Stimulated activated CD8-positive, alpha-beta memory T cell treated with anti-CD3 and anti-CD28 coated beads, Interleukin-2, amount 100 ng/mL, for 48 hours (primary cell): Measurements from ENCODE around the gene NTMT2.
"Not testable (repeated sequence)": the region's sequence is repeated elsewhere in the genome, so short reads cannot be mapped to it uniquely, and the experiment has no call there.

Experiments
- DNase-seq, 2 donors: peaks; one replicate each; pipeline ENCODE4 v3.0.0-alpha.2; 2020; ENCODE audit warnings: low read depth in 2 of 2

Gene NTMT2

GRCh38 chr1:170145770-170146676 is at the start of gene NTMT2:
Gene NTMT2 (plus strand): TSS chr1:170145959. CDS start chr1:170146108, 149 bp downstream.
- DNase-seq = no peak

- DNase-seq = no peak
Measured at GRCh38 chr1:170095976-170096748, 49.6 kb upstream of the NTMT2 start.

GRCh38 chr1:170096806-170097340 is 48.9 kb upstream of the NTMT2 start:
- no peak for DNase-seq

GRCh38 chr1:170097449-170097948 is 48.3 kb upstream of the NTMT2 start:
- DNase-seq = no peak

- DNase-seq = not testable (repeated sequence)
Measured at GRCh38 chr1:170113140-170113539, 32.6 kb upstream of the NTMT2 start.

- no peak for DNase-seq
Measured at GRCh38 chr1:170114906-170115305, 30.9 kb upstream of the NTMT2 start.

- no peak for DNase-seq
Measured at GRCh38 chr1:170122366-170122765, 23.4 kb upstream of the NTMT2 start.

- no peak for DNase-seq
Measured at GRCh38 chr1:170125269-170125668, 20.5 kb upstream of the NTMT2 start.

GRCh38 chr1:170126696-170127095 is 19.1 kb upstream of the NTMT2 start:
- no peak for DNase-seq

GRCh38 chr1:170131450-170131849 is 14.3 kb upstream of the NTMT2 start:
- no peak for DNase-seq

GRCh38 chr1:170131984-170132383 is 13.8 kb upstream of the NTMT2 start:
- no peak for DNase-seq

GRCh38 chr1:170133766-170134495 is 11.8 kb upstream of the NTMT2 start:
- no peak for DNase-seq

GRCh38 chr1:170134521-170134920 is 11.2 kb upstream of the NTMT2 start:
- DNase-seq = no peak

GRCh38 chr1:170140371-170140770 is 5.4 kb upstream of the NTMT2 start:
- no peak for DNase-seq

- DNase-seq = no peak
Measured at GRCh38 chr1:170145061-170145460, 698 bp upstream of the NTMT2 start.

- DNase-seq = no peak
Measured at GRCh38 chr1:170146720-170147263, 1.0 kb downstream of the NTMT2 start.

GRCh38 chr1:170149241-170149640 is 3.5 kb downstream of the NTMT2 start:
- DNase-seq = no peak

GRCh38 chr1:170150016-170150415 is 4.3 kb downstream of the NTMT2 start:
- DNase-seq = no peak

GRCh38 chr1:170150921-170151320 is 5.2 kb downstream of the NTMT2 start:
- DNase-seq = no peak

GRCh38 chr1:170153417-170153816 is 7.7 kb downstream of the NTMT2 start:
- DNase-seq = no peak

GRCh38 chr1:170155055-170155454 is 9.3 kb downstream of the NTMT2 start:
- DNase-seq = no peak
